Measurements from ENCODE around the gene CCNC. TPM values are rescaled to one million over a fixed set of nuclear protein-coding genes. Genes with fewer than 3 reads are reported as not detected.
A peak's percentile ranks its signal among the peaks of the same experiment; 100 is the strongest.

Gene CCNC
- total and polyA plus RNA-seq, 2 of the 13 experiments (the other 11 are each of a cell fraction or from before 2014, with no cell fraction given) = 69.6 to 141 TPM

DNA sequence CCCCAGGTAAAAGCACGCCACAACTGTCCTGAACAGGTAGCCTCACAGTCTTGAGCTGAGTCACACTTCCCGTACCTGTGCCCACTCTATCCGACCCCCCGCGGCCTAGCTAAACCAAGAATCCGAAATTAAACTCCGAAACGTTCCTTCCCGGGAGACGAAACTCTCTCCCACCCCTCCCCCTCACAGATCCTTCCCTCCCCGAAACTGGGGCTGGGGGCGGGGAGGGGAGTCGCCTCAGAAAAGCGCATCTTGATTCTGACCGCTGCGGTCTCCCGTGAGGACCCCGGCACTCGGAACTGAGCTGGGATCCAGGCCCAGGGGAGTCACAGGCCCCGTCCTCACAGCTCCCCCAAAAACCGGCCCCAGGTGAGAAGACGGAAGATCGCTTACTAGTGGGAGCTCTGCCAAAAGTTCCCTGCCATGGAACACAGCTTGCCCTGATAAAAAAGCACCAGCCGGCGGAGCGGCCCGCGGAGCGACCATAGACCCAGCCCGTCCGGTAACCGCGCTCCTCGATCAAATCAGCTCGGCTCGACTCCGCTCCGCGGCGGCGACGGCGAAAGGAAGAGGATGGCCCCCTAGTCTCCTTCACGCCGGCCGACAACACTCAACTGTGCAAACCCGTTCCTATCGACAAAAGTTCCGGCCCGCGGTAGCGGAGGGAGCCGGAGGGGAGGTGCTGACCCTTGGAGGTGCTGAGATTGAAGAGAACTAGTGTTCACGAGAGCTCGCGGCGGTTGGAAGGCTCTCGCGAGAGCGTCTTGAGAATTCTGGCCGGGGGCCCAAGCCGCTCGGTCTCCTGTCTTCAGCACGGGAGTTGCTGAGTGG lies at the start of gene CCNC (continued):
- TF ChIP-seq ZNF468 (CRISPR knock-in tag; IDR thresholded peaks at IDR 0.05) (no peak), NR2F1 (CRISPR knock-in tag; IDR thresholded peaks at IDR 0.05) (peak; percentile 58 to 76; a peak in 2 of 4 replicates), CC2D1A (CRISPR knock-in tag; IDR thresholded peaks at IDR 0.05) (no peak), NONO (IDR thresholded peaks at IDR 0.05) (no peak), NONO (CRISPR knock-in tag; conservative IDR thresholded peaks at IDR 0.05) (peak; percentile 93), RBAK (CRISPR knock-in tag; IDR thresholded peaks at IDR 0.05) (no peak), GZF1 (CRISPR knock-in tag; IDR thresholded peaks at IDR 0.05) (peak; percentile 46; the same call in 1 of the 2 replicates), CHD2 (IDR thresholded peaks at IDR 0.05; ENCODE audit: low read depth, low read length) (peak; percentile 99), CREB1 (IDR thresholded peaks at IDR 0.05) (no peak; the same call in 1 of the 2 replicates), CREB1 (CRISPR knock-in tag; IDR thresholded peaks at IDR 0.05) (peak; percentile 70), EHMT2 (IDR thresholded peaks at IDR 0.05; ENCODE audit: borderline replicate concordance, low read depth, low read length) (peak; percentile 79; the same call in 1 of the 2 replicates), PRMT3 (CRISPR knock-in tag; IDR thresholded peaks at IDR 0.05; ENCODE audit: borderline replicate concordance, low read depth) (no peak), TOE1 (CRISPR knock-in tag; IDR thresholded peaks at IDR 0.05) (peak; percentile 94), HOXD1 (CRISPR knock-in tag; IDR thresholded peaks at IDR 0.05) (peak; percentile 90), KAT7 (CRISPR knock-in tag; IDR thresholded peaks at IDR 0.05; ENCODE audit: borderline replicate concordance) (peak; percentile 87), MTF1 (CRISPR knock-in tag; IDR thresholded peaks at IDR 0.05) (no peak), ZNF746 (CRISPR knock-in tag; IDR thresholded peaks at IDR 0.05) (no peak; the same call in 1 of the 2 replicates), MAFK (conservative IDR thresholded peaks at IDR 0.05 in 1 of 2, IDR thresholded peaks at IDR 0.05 in 1 of 2; ENCODE audit: low read length in 2 of 2) (no peak), FLYWCH1 (CRISPR knock-in tag; IDR thresholded peaks at IDR 0.05) (peak; percentile 43; the same call in 1 of the 2 replicates)
- TF ChIP-seq, protein P1, sequence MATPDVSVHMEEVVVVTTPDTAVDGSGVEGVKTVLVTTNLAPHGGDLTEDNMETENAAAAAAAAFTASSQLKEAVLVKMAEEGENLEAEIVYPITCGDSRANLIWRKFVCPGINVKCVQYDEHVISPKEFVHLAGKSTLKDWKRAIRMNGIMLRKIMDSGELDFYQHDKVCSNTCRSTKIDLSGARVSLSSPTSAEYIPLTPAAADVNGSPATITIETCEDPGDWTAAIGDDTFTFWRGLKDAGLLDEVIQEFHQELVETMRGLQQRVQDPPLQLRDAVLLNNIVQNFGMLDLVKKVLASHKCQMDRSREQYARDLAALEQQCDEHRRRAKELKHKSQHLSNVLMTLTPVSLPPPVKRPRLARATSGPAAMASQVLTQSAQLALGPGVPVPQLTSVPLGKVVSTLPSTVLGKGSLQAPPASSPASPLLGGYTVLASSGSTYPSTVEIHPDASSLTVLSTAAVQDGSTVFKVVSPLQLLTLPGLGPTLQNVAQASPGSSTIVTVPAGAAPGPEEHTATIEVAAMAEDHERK (CRISPR knock-in tag; IDR thresholded peaks at IDR 0.05; ENCODE audit: low read depth) = 0 out of 2 replicates have a peak, but pooled peaks have one; percentile 62
- TF ChIP-seq, protein P2, sequence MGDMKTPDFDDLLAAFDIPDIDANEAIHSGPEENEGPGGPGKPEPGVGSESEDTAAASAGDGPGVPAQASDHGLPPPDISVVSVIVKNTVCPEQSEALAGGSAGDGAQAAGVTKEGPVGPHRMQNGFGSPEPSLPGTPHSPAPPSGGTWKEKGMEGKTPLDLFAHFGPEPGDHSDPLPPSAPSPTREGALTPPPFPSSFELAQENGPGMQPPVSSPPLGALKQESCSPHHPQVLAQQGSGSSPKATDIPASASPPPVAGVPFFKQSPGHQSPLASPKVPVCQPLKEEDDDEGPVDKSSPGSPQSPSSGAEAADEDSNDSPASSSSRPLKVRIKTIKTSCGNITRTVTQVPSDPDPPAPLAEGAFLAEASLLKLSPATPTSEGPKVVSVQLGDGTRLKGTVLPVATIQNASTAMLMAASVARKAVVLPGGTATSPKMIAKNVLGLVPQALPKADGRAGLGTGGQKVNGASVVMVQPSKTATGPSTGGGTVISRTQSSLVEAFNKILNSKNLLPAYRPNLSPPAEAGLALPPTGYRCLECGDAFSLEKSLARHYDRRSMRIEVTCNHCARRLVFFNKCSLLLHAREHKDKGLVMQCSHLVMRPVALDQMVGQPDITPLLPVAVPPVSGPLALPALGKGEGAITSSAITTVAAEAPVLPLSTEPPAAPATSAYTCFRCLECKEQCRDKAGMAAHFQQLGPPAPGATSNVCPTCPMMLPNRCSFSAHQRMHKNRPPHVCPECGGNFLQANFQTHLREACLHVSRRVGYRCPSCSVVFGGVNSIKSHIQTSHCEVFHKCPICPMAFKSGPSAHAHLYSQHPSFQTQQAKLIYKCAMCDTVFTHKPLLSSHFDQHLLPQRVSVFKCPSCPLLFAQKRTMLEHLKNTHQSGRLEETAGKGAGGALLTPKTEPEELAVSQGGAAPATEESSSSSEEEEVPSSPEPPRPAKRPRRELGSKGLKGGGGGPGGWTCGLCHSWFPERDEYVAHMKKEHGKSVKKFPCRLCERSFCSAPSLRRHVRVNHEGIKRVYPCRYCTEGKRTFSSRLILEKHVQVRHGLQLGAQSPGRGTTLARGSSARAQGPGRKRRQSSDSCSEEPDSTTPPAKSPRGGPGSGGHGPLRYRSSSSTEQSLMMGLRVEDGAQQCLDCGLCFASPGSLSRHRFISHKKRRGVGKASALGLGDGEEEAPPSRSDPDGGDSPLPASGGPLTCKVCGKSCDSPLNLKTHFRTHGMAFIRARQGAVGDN (CRISPR knock-in tag; IDR thresholded peaks at IDR 0.05) = peak; percentile 91
- TF ChIP-seq, protein P3, sequence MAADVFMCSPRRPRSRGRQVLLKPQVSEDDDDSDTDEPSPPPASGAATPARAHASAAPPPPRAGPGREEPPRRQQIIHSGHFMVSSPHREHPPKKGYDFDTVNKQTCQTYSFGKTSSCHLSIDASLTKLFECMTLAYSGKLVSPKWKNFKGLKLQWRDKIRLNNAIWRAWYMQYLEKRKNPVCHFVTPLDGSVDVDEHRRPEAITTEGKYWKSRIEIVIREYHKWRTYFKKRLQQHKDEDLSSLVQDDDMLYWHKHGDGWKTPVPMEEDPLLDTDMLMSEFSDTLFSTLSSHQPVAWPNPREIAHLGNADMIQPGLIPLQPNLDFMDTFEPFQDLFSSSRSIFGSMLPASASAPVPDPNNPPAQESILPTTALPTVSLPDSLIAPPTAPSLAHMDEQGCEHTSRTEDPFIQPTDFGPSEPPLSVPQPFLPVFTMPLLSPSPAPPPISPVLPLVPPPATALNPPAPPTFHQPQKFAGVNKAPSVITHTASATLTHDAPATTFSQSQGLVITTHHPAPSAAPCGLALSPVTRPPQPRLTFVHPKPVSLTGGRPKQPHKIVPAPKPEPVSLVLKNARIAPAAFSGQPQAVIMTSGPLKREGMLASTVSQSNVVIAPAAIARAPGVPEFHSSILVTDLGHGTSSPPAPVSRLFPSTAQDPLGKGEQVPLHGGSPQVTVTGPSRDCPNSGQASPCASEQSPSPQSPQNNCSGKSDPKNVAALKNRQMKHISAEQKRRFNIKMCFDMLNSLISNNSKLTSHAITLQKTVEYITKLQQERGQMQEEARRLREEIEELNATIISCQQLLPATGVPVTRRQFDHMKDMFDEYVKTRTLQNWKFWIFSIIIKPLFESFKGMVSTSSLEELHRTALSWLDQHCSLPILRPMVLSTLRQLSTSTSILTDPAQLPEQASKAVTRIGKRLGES (CRISPR knock-in tag; IDR thresholded peaks at IDR 0.05; ENCODE audit: borderline replicate concordance) = peak; percentile 65; the same call in 1 of the 2 replicates
